ENCODE data around the gene FCN1.

Gene FCN1

GRCh38 chr9:134892221-134892620 is 25.5 kb downstream of the FCN1 start:
- no peak overlapping the region for H3K4me2 ChIP-seq (ENCODE audit: low read depth, low read length, poor library complexity, severe bottlenecking)
- H3K27me3 ChIP-seq (ENCODE audit: low read length), result no peaks in the 10 kb centered on the region

GRCh38 chr9:134891713-134892112 is 26.0 kb downstream of the FCN1 start:
- no peaks in the 10 kb centered on the region for H3K79me2 ChIP-seq (ENCODE audit: insufficient read depth, low read length)
- TF ChIP-seq CTCF (IDR thresholded peaks at IDR 0.05; ENCODE audit: insufficient read depth, low read length, poor library complexity, severe bottlenecking) (no peak), EZH2phosphoT487 (conservative IDR thresholded peaks at IDR 0.05; ENCODE audit: low read length) (no peak)
- no peak overlapping the region for H3K4me2 ChIP-seq (ENCODE audit: low read depth, low read length, poor library complexity, severe bottlenecking)
- no peak overlapping the region for H3K27ac ChIP-seq (ENCODE audit: low read depth, low read length)
- no peaks in the 10 kb centered on the region for H3K27me3 ChIP-seq (ENCODE audit: low read length)
- no peak overlapping the region for H2AFZ ChIP-seq (ENCODE audit: low read depth, low read length, severe bottlenecking)
- H4K20me1 ChIP-seq (ENCODE audit: low read depth, low read length), result no peaks in the 10 kb centered on the region
- H3K9ac ChIP-seq (ENCODE audit: low read length), result no peak overlapping the region
- H3F3A ChIP-seq (ENCODE audit: insufficient read depth), result peaks cover 12% of the 10 kb centered on the region
- no peak overlapping the region for H3K4me3 ChIP-seq (ENCODE audit: insufficient read depth, low read length, poor library complexity, severe bottlenecking)
- no peaks in the 10 kb centered on the region for H3K9me3 ChIP-seq (ENCODE audit: insufficient read depth, low read length)
- no peaks in the 10 kb centered on the region for H3K36me3 ChIP-seq (ENCODE audit: low read length)
- no peaks in the 10 kb centered on the region for H3K9me2 ChIP-seq (replicated peaks; ENCODE audit: insufficient read depth, low read length)

More at GRCh38 chr9:134892221-134892620, 25.5 kb downstream of the FCN1 start:
- peaks cover 12% of the 10 kb centered on the region for H3F3A ChIP-seq (ENCODE audit: insufficient read depth)
- H4K20me1 ChIP-seq (ENCODE audit: low read depth, low read length), result no peaks in the 10 kb centered on the region
- no peak overlapping the region for H2AFZ ChIP-seq (ENCODE audit: low read depth, low read length, severe bottlenecking)
- no peak overlapping the region for H3K4me3 ChIP-seq (ENCODE audit: insufficient read depth, low read length, poor library complexity, severe bottlenecking)
- H3K9me3 ChIP-seq (ENCODE audit: insufficient read depth, low read length), result no peaks in the 10 kb centered on the region
- no peak for TF ChIP-seq CTCF (IDR thresholded peaks at IDR 0.05; ENCODE audit: insufficient read depth, low read length, poor library complexity, severe bottlenecking)
- no peak for TF ChIP-seq EZH2phosphoT487 (conservative IDR thresholded peaks at IDR 0.05; ENCODE audit: low read length)
- H3K36me3 ChIP-seq (ENCODE audit: low read length), result no peaks in the 10 kb centered on the region
- no peak overlapping the region for H3K27ac ChIP-seq (ENCODE audit: low read depth, low read length)
- H3K9me2 ChIP-seq (replicated peaks; ENCODE audit: insufficient read depth, low read length), result no peaks in the 10 kb centered on the region
- H3K9ac ChIP-seq (ENCODE audit: low read length), result no peak overlapping the region
- H3K79me2 ChIP-seq (ENCODE audit: insufficient read depth, low read length), result no peaks in the 10 kb centered on the region

- no peaks in the 10 kb centered on the region for H3K9me3 ChIP-seq (ENCODE audit: insufficient read depth, low read length)
- no peaks in the 10 kb centered on the region for H3K27me3 ChIP-seq (ENCODE audit: low read length)
- H3K79me2 ChIP-seq (ENCODE audit: insufficient read depth, low read length), result no peaks in the 10 kb centered on the region
- H3K4me3 ChIP-seq (ENCODE audit: insufficient read depth, low read length, poor library complexity, severe bottlenecking), result no peak overlapping the region
- H3K4me2 ChIP-seq (ENCODE audit: low read depth, low read length, poor library complexity, severe bottlenecking), result no peak overlapping the region
- H4K20me1 ChIP-seq (ENCODE audit: low read depth, low read length), result no peaks in the 10 kb centered on the region
- no peaks in the 10 kb centered on the region for H3K9me2 ChIP-seq (replicated peaks; ENCODE audit: insufficient read depth, low read length)
- H2AFZ ChIP-seq (ENCODE audit: low read depth, low read length, severe bottlenecking), result no peak overlapping the region
- peaks cover 12% of the 10 kb centered on the region for H3F3A ChIP-seq (ENCODE audit: insufficient read depth)
- no peak overlapping the region for H3K27ac ChIP-seq (ENCODE audit: low read depth, low read length)
- TF ChIP-seq CTCF (IDR thresholded peaks at IDR 0.05; ENCODE audit: insufficient read depth, low read length, poor library complexity, severe bottlenecking) (no peak), EZH2phosphoT487 (conservative IDR thresholded peaks at IDR 0.05; ENCODE audit: low read length) (no peak)
- no peaks in the 10 kb centered on the region for H3K36me3 ChIP-seq (ENCODE audit: low read length)
- H3K9ac ChIP-seq (ENCODE audit: low read length), result no peak overlapping the region
These were observed 26.7 kb downstream of the FCN1 start for GRCh38 chr9:134891053-134891452.

Measured in SU-DHL-6 (cell line).